Activated CD4-positive, alpha-beta T cell treated with anti-CD3 and anti-CD28 coated beads, Interleukin-2, amount 50 U/mL, for 4 hours (primary cell): ENCODE data around the gene FYCO1.
A peak's percentile ranks its signal among the peaks of the same experiment; 100 is the strongest.

ENCODE experiments used
- DNase-seq, 2 experiments: peaks; one replicate each; pipeline ENCODE4 v3.0.0-alpha.2; 2020

Gene FYCO1

GRCh38 chr3:45910892-45911291 lies 84.7 kb downstream of the FYCO1 start:
- DNase-seq, result no peak

- no peak for DNase-seq
Observed at GRCh38 chr3:45909542-45909941, 86.1 kb downstream of the FYCO1 start.

DNA sequence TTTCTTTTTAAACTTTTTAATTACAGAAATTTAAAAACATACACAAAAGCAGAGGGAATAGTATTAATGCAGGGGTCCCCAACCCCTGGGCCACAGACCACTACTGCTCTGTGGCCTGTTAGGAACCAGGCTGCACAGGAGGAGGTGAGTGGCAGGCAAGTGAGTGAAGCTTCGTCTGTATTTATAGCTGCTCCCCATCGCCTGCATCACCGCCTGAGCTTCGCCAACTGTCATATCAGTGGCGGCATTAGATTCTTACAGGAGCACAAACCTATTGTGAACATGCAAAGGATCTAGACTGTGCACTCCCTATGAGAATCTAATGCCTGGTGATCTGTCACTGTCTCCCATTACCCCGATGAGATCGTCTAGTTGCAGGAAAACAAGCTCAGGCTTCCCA lies 86.9 kb downstream of the FYCO1 start:
- DNase-seq, result no peak

GRCh38 chr3:45907769-45908705 lies 87.6 kb downstream of the FYCO1 start:
- DNase-seq, result no peak

GRCh38 chr3:45906681-45907407 lies 88.8 kb downstream of the FYCO1 start:
- DNase-seq, result no peak

DNA sequence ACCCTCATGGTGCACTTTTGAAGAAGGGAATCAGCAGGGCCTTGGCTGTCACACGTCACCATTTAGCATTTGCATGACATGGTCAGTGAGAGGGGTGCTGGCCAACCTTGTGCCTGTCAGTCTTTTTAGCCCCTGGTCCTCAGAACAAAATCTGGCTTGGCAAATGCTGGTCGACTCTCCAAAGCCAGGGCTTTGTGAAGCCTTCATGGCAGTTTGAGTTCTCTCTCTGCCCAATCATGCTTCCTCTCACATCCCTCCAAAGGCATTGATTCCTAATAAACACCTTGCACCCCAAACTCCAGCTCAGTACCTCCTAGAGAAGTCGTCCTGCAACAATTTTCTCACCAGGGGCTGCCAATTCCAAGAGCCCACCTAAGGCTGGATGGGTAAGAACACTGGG lies 89.9 kb downstream of the FYCO1 start:
- no peak for DNase-seq

- no peak for DNase-seq
Observed at GRCh38 chr3:45904931-45905330, 90.7 kb downstream of the FYCO1 start.

DNA sequence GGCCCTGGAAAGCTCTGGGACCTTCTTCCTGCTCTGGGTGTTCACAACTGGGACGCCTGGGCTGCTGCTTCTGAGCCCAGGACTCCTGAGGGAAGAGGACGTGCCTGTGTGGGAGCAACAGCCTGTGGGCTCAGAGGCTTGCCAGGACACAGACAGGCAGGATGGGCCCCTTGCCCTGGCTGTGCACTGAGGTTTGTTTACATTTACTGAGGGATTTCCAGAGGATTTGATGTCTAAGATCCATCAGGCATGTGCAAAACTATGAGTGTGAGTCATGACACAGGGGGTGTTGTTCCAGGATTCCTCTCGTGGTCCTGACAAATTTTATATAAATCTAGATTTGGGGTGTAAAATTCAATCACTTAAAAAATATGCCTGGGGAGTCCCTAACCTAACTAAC lies 98.7 kb downstream of the FYCO1 start:
- DNase-seq, result no peak

- DNase-seq, result no peak
Observed at GRCh38 chr3:45895686-45896468, 99.7 kb downstream of the FYCO1 start.

DNA sequence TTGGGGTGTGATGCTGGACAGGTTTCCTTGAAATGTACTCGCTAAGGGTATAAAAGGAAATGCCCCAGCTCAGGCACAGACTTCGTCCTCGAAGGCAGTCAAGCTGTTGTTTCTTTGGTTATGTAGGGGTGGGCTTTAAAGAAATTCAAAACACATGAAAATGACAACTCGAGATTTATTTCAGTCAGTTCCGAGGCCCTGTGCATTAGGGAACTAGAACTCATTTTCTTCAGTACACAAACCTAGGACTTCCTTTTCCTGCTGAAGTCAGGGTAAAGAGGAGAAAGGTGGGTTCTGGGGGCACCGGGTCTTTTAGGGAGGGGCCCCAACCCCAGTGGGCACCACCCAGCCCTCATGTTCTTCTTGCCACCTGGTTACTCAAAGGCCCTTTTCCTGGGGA lies 101.6 kb downstream of the FYCO1 start:
- no peak for DNase-seq

DNA sequence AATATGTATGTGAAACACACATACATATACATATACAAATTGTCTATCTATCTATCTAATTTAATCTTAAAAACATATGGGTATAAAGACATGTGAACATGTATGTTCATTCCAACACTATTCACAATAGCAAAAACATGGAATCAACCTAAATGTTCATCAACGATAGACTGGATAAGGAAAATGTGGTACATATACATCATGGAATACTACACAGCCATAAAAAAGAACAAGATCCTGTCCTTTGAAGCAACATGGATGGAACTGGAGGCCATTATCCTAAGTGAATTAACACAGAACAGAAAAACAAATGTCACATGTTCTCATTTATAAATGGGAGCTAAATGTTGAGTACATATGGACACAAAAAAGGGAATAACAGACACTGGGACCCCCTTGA lies 103.5 kb downstream of the FYCO1 start:
- no peak for DNase-seq

- no peak for DNase-seq
Observed at GRCh38 chr3:45890405-45890804, 105.2 kb downstream of the FYCO1 start.

DNA sequence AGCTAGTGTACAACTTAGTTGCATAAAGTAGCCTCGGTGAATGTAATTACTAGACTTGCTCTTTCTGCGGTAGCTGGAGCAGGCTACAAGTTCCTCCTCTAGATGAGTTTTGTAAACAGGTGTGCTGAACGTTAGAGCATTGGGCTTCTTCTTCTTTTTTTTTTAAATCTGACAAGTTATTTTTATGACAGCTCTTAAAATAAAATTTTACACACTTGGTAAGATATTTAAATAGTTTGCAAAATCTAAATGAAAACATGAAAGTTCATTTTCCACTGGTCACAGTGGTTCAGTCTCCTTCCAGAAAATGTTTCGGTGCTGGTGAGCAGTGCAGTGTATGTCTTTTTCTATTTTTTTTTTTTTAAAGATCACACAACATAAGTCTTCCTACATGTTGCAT lies 106.3 kb downstream of the FYCO1 start:
- no peak for DNase-seq

DNA sequence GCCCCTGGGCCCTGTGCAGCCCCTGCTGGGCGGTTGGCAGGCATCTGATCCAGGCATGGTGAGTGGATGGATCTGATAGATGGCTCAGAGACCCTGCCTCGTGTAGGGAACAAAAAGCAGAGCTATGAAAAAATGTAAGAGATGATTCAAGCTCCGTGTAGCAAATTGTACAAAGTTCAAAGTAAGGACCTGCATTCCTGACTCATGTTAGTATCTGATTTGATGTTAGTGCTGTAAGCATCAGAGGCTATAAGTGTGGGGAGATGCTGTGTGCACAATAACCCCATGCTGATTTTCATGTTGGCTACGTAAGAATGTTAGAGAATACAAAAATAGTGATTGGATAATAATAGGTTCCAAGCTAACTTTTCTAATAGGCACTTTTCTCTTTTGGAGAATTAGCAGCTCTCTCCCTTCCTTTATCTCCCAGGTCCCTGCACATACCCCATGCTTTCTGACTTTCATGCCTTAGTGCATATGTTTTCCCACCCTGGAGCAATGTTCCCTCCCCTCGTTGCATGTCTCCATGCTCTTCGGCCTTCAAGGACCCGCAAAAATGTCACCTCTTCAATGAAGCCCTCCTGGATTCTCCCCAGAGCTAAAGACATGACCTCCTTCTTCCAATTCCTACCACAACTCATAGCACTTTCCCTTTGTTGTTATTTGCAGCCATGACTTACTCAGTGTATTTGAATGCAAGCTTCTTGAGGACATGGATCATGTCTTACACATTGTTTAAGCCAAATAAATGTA lies 107.7 kb downstream of the FYCO1 start:
- DNase-seq, result no peak

GRCh38 chr3:45887285-45887684 lies 108.3 kb downstream of the FYCO1 start:
- DNase-seq, result no peak

- no peak for DNase-seq
Observed at GRCh38 chr3:45885979-45886705, 109.5 kb downstream of the FYCO1 start, which contains the start of gene CCR9. TSS of gene CCR9 (plus strand) at chr3:45886543. CDS start at chr3:45894934, 8,391 bp downstream.

DNA sequence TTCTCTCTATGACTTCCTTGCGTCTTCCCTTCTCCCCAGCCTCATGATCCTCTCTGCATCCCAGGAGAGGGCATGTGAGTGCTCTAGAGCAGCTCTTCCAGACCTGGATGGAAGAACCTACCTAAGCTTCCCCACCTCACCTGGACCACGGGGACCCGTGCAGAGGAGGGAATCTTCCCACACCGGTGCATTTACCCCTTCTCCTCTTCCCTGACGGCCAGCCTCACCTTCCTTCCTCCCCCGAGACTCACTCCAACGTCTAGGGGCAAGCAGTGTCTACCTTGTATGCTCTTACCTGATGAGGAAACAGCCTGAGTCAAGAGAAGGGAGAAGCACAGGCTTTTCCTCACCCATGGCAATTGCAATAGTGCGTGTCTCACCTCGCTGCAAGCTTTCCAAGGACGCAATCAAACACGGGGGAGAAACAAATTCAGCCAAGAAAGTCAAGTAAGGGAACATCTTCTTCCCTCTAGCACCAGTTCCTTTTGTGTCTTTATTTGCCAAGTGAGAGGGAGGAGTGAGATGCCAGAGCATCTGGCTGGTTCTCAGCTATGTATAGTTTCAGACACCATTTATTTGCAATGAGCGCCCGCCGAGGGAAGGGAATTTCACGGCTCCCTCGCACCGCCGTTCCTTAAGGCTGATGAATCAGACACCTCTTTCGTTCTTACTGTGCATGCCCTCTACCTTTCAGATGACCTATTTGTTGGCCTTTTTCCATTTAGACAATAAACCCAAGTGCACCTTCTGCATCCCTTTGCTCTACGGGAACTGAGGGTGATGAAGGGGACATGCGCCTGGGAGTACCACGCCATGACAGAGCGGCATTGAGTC lies 111.0 kb downstream of the FYCO1 start:
- DNase-seq, result no peak

GRCh38 chr3:45881078-45882022 lies 114.3 kb downstream of the FYCO1 start:
- DNase-seq, result peak; percentile 26 to 41

DNA sequence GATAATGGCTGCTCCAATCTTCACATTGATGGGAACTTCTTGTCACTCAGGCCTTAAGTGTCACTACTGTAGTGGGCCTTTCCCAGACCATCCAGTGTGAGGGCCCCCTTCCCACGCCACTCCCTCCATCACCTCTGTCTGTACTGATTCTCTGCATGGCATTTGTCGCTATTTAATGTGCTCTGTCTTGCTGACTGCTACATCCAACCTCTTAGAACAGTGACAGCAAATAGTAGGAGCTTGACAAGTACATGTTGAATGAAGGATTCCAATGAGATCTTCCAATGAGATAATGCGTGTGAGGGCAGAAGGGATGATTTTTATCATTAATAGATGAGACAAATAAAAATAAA lies 114.9 kb downstream of the FYCO1 start:
- no peak for DNase-seq

DNA sequence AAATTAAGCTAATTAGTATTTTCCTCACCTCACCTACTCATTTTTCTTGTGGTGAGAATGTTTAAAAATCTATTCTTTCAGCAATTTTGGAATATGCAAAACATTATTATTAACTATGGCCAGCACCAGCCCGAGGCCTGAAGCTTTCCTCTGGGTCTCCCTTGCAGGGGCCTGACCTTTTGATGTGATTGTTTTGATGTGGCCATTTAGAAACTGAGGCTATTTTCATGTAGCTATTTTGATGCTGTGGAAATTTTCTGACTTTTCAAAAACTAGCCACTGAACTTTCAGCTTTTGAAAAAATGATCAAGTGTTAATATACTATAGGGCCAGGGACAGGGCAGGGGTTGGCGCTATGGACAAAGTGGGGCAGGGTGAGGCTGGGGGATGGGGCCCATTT lies 117.5 kb downstream of the FYCO1 start:
- no peak for DNase-seq
